ENCODE measurements around the gene ERFL.

The ERFL gene

DNA sequence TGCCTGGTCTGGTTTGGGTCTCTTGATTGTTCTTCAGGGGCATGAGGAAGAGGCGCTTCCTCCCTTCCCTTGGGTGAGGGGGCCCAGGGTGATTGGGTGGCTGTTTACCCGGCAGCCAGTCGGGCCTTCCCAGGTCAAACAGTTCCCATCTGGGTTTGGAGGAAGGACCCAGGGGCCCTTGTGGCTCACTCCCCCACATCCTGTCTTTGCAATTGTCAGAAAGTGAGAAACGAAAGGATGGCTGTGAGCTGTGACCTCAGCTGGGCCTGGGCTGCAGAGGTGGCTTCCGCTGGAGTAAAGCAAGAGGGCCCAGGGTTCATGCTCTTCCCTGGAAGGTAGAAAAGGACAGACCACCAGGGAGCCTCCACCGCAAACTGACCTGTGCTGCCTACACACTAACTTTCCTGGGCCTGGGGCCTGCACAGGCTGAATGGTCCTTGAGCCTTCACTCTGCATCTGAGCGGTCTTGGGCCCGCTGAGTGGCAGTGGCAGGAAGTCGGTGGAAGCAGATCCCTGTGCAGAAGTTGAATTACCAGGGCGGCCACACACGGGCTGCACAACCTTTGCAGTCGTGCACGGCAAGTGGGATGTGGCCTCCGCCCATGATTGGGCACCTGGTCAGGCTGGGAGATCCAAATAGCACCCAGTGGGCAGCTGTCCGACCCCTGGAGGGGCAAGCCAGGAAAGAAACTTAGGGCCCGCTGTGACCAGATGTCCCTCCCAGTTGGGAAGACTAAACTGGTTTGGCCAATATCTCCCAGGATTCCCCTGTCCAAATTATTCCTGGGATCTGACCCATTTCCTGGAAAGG lies 56.5 kb downstream of the ERFL start:
- TF ChIP-seq EGR1 (IDR thresholded peaks at IDR 0.05) = no peak
- no peak for TF ChIP-seq EP300 (IDR thresholded peaks at IDR 0.05; ENCODE audit: borderline replicate concordance)
- TF ChIP-seq RAD21 (IDR thresholded peaks at IDR 0.05; ENCODE audit: low read depth) = no peak
- no peak for TF ChIP-seq USF1 (IDR thresholded peaks at IDR 0.05)
- TF ChIP-seq, protein P1, sequence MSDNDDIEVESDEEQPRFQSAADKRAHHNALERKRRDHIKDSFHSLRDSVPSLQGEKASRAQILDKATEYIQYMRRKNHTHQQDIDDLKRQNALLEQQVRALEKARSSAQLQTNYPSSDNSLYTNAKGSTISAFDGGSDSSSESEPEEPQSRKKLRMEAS (IDR thresholded peaks at IDR 0.05) = no peak
- no peak for TF ChIP-seq FOXM1 (IDR thresholded peaks at IDR 0.05; ENCODE audit: borderline replicate concordance, low read depth)
- no peak for TF ChIP-seq TEAD4 (IDR thresholded peaks at IDR 0.05)
- no peak for TF ChIP-seq CREB1 (IDR thresholded peaks at IDR 0.05; ENCODE audit: low read depth)
- no peak for TF ChIP-seq YY1 (IDR thresholded peaks at IDR 0.05; ENCODE audit: low read depth)
- TF ChIP-seq REST (IDR thresholded peaks at IDR 0.05; ENCODE audit: low read depth) = no peak
- TF ChIP-seq TAF1 (IDR thresholded peaks at IDR 0.05; ENCODE audit: low read depth) = no peak

GRCh38 chr19:41870401-41870873 lies 57.8 kb downstream of the ERFL start:
- TF ChIP-seq ZBTB7A (IDR thresholded peaks at IDR 0.05; ENCODE audit: low read depth) (no peak), RAD21 (IDR thresholded peaks at IDR 0.05; ENCODE audit: low read depth) (no peak), NFIC (IDR thresholded peaks at IDR 0.05) (no peak), CREB1 (IDR thresholded peaks at IDR 0.05; ENCODE audit: low read depth) (no peak), TAF1 (IDR thresholded peaks at IDR 0.05; ENCODE audit: low read depth) (no peak), CEBPB (IDR thresholded peaks at IDR 0.05) (no peak), TCF12 (IDR thresholded peaks at IDR 0.05; ENCODE audit: low read depth) (no peak), EP300 (IDR thresholded peaks at IDR 0.05; ENCODE audit: borderline replicate concordance) (no peak)

- no peak for TF ChIP-seq USF1 (IDR thresholded peaks at IDR 0.05)
- no peak for TF ChIP-seq REST (IDR thresholded peaks at IDR 0.05; ENCODE audit: low read depth)
- TF ChIP-seq TEAD4 (IDR thresholded peaks at IDR 0.05) = no peak
- TF ChIP-seq FOXM1 (IDR thresholded peaks at IDR 0.05; ENCODE audit: borderline replicate concordance, low read depth) = no peak
- TF ChIP-seq EGR1 (IDR thresholded peaks at IDR 0.05) = no peak
- no peak for TF ChIP-seq TCF12 (IDR thresholded peaks at IDR 0.05; ENCODE audit: low read depth)
- no peak for TF ChIP-seq TAF1 (IDR thresholded peaks at IDR 0.05; ENCODE audit: low read depth)
- TF ChIP-seq CEBPB (IDR thresholded peaks at IDR 0.05) = no peak
- no peak for TF ChIP-seq NFIC (IDR thresholded peaks at IDR 0.05)
- no peak for TF ChIP-seq ZBTB7A (IDR thresholded peaks at IDR 0.05; ENCODE audit: low read depth)
- TF ChIP-seq, protein P1 (IDR thresholded peaks at IDR 0.05) = no peak
- TF ChIP-seq CREB1 (IDR thresholded peaks at IDR 0.05; ENCODE audit: low read depth) = no peak
- no peak for TF ChIP-seq RAD21 (IDR thresholded peaks at IDR 0.05; ENCODE audit: low read depth)
- no peak for TF ChIP-seq YY1 (IDR thresholded peaks at IDR 0.05; ENCODE audit: low read depth)
- no peak for TF ChIP-seq EP300 (IDR thresholded peaks at IDR 0.05; ENCODE audit: borderline replicate concordance)
These were observed 58.8 kb downstream of the ERFL start for GRCh38 chr19:41869374-41869955.

GRCh38 chr19:41868989-41869300 lies 59.3 kb downstream of the ERFL start:
- TF ChIP-seq NFIC (IDR thresholded peaks at IDR 0.05) = no peak
- no peak for TF ChIP-seq EGR1 (IDR thresholded peaks at IDR 0.05)
- TF ChIP-seq RAD21 (IDR thresholded peaks at IDR 0.05; ENCODE audit: low read depth) = no peak
- TF ChIP-seq CEBPB (IDR thresholded peaks at IDR 0.05) = no peak
- TF ChIP-seq YY1 (IDR thresholded peaks at IDR 0.05; ENCODE audit: low read depth) = no peak
- TF ChIP-seq TCF12 (IDR thresholded peaks at IDR 0.05; ENCODE audit: low read depth) = no peak
- no peak for TF ChIP-seq TEAD4 (IDR thresholded peaks at IDR 0.05)
- TF ChIP-seq REST (IDR thresholded peaks at IDR 0.05; ENCODE audit: low read depth) = no peak
- no peak for TF ChIP-seq USF1 (IDR thresholded peaks at IDR 0.05)
- TF ChIP-seq CREB1 (IDR thresholded peaks at IDR 0.05; ENCODE audit: low read depth) = no peak
- TF ChIP-seq EP300 (IDR thresholded peaks at IDR 0.05; ENCODE audit: borderline replicate concordance) = no peak

Measured in Ishikawa (cell line).